GM12878 (cell line): ENCODE results near the gene GNG12. TPM values are rescaled to one million over a fixed set of nuclear protein-coding genes. Genes with fewer than 3 reads are reported as not detected.

Experiments
- ATAC-seq: fragments of 200-7000 bp; cut with Tn5 transposase; 3 replicates; pipeline ENCODE4 v1.9.1; 2020; ENCODE audit warnings: mild to moderate bottlenecking, moderate library complexity
- BruUV-seq: library from RNA; stranded (reverse); fragments of 400-500 nt; replicated peaks from 2 replicates; lab custom pipeline; 2021; lab: Mats Ljungman, UMichigan
- CTCF ChIA-PET: fragments of 300-600 bp; sonication (Branson Sonifier 250); formaldehyde crosslinking; extraction: SDS; loops from one replicate; lab custom pipeline; 2021; ENCODE audit warnings: inconsistent platforms; lab: Yijun Ruan, JAX
- POLR2A ChIA-PET: fragments of 350-600 bp; formaldehyde crosslinking; extraction: SDS; loops from one replicate; lab custom pipeline; 2021; ENCODE audit warnings: inconsistent platforms; lab: Charles Lee
- RAD21 ChIA-PET: fragments of 300-600 bp; sonication (Branson Sonifier 250); formaldehyde crosslinking; loops from one replicate; lab custom pipeline; 2023; ENCODE audit warnings: antibody characterized with exemption; ENCODE audit not compliant: unreplicated experiment; lab: Charles Lee
- SMC1A ChIA-PET: fragments of 300-600 bp; sonication (Branson Sonifier 250); formaldehyde crosslinking; loops from one replicate; lab custom pipeline; 2023; ENCODE audit not compliant: unreplicated experiment, uncharacterized antibody; lab: Charles Lee
- DNase-seq: peaks from one replicate; pipeline ENCODE4 v3.0.0-alpha.2; 2011; ENCODE audit warnings: low read depth, low spot score
- FAIRE-seq: peaks from 3 replicates; lab custom pipeline; 2011; peaks lifted over from hg19 to GRCh38; lab: Jason Lieb, UNC
- H2AFZ ChIP-seq: 2 replicates; pipeline ENCODE4 v1.6.0; 2011; ENCODE audit warnings: low read depth, low read length, control low read depth; ENCODE audit not compliant: control insufficient read depth
- H3K27ac ChIP-seq: 2 replicates; pipeline ENCODE4 v1.5.1; 2011; ENCODE audit warnings: control low read depth; ENCODE audit not compliant: control insufficient read depth, insufficient read depth
- H3K27me3 ChIP-seq, 2 experiments: replicated peaks in 1 of 2; 2 replicates each; pipeline versions ENCODE4 v1.6.0 to v1.6.1; 2011; ENCODE audit warnings: low read length in 1 of 2; ENCODE audit not compliant: control insufficient read depth in 2 of 2, insufficient read depth in 2 of 2
- H3K36me3 ChIP-seq, 2 experiments: 2 replicates each; pipeline ENCODE4 v1.5.1; 2011; ENCODE audit warnings: low read length in 1 of 2; ENCODE audit not compliant: control insufficient read depth in 2 of 2, insufficient read depth in 2 of 2
- H3K4me1 ChIP-seq: 2 replicates; pipeline ENCODE4 v1.6.1; 2011; ENCODE audit warnings: mild to moderate bottlenecking, low read length, moderate library complexity, mixed read lengths; ENCODE audit not compliant: control insufficient read depth, insufficient read depth
- H3K4me2 ChIP-seq: 2 replicates; pipeline ENCODE4 v1.6.0; 2011; ENCODE audit warnings: control low read depth; ENCODE audit not compliant: control insufficient read depth, insufficient read depth
- H3K4me3 ChIP-seq: fragments of 200-600 bp; sonication (generic); 2 replicates; pipeline ENCODE4 v1.5.1; 2016
- H3K79me2 ChIP-seq: 2 replicates; pipeline ENCODE4 v1.6.0; 2011; ENCODE audit warnings: low read length; ENCODE audit not compliant: control insufficient read depth, insufficient read depth
- H3K9ac ChIP-seq: 2 replicates; pipeline ENCODE4 v1.8.0; 2011; ENCODE audit warnings: low read length, control low read depth, mixed read lengths; ENCODE audit not compliant: control insufficient read depth, insufficient read depth
- H3K9me3 ChIP-seq: replicated peaks from 3 replicates; pipeline ENCODE4 v1.5.1; 2011; ENCODE audit warnings: mild to moderate bottlenecking, low read length; ENCODE audit not compliant: control insufficient read depth, insufficient read depth
- H4K20me1 ChIP-seq: 2 replicates; pipeline ENCODE4 v1.6.0; 2011; ENCODE audit not compliant: control insufficient read depth, insufficient read depth
- ASH2L ChIP-seq: fragments of 300-600, 200-600 bp; sonication (generic); IDR thresholded peaks from 2 replicates; pipeline ENCODE4 v1.6.1; 2017; ENCODE audit warnings: low read depth, mild to moderate bottlenecking, borderline replicate concordance
- ATF7 ChIP-seq: fragments of 450-650 bp; IDR thresholded peaks from 2 replicates; pipeline ENCODE4 v1.6.1; 2016; ENCODE audit warnings: low read depth, mild to moderate bottlenecking
- CHD2 ChIP-seq: IDR thresholded peaks from 2 replicates; pipeline ENCODE4 v1.6.1; 2011; ENCODE audit warnings: low read depth, low read length, improper control_type of control experiment, borderline replicate concordance
- DPF2 ChIP-seq: fragments of 450-650 bp; IDR thresholded peaks from 2 replicates; pipeline ENCODE4 v1.6.1; 2017; ENCODE audit warnings: mild to moderate bottlenecking
- IRF4 ChIP-seq: IDR thresholded peaks from 2 replicates; pipeline ENCODE4 v1.6.1; 2011; ENCODE audit warnings: low read depth, low read length
- NRF1 ChIP-seq: conservative IDR thresholded peaks from 2 replicates; pipeline ENCODE4 v1.6.1; 2011; ENCODE audit warnings: mild to moderate bottlenecking, low read depth, low read length, improper control_type of control experiment
- PAX5 ChIP-seq: IDR thresholded peaks from 2 replicates; pipeline ENCODE4 v1.6.1; 2011; ENCODE audit warnings: low read depth, low read length, borderline replicate concordance
- SMAD5 ChIP-seq: IDR thresholded peaks from 2 replicates; pipeline ENCODE4 v1.6.1; 2016; ENCODE audit warnings: antibody characterized with exemption, low read depth
- SRF ChIP-seq, 2 experiments: IDR thresholded peaks; 2 replicates each; pipeline ENCODE4 v1.6.1; 2011; ENCODE audit warnings: low read depth in 2 of 2, low read length in 2 of 2, mild to moderate bottlenecking in 1 of 2, moderate library complexity in 1 of 2
- STAT1 ChIP-seq: fragments of 450-650 bp; conservative IDR thresholded peaks from 2 replicates; pipeline ENCODE4 v1.6.1; 2014; ENCODE audit warnings: antibody characterized with exemption, mild to moderate bottlenecking
- STAT3 ChIP-seq: IDR thresholded peaks from 2 replicates; pipeline ENCODE4 v1.6.1; 2011; ENCODE audit warnings: low read depth, low read length, improper control_type of control experiment
- TAF1 ChIP-seq: IDR thresholded peaks from 2 replicates; pipeline ENCODE4 v1.6.1; 2011; ENCODE audit warnings: mild to moderate bottlenecking, low read depth, low read length, borderline replicate concordance
- ZNF24 ChIP-seq: fragments of 450-650 bp; IDR thresholded peaks from 2 replicates; pipeline ENCODE4 v1.6.1; 2017; ENCODE audit warnings: antibody characterized with exemption, mild to moderate bottlenecking
- WGBS: methylation state at CpG from one replicate; pipeline ENCODE4 v1.1.6; 2016; ENCODE audit warnings: low lambda C conversion rate; ENCODE audit not compliant: insufficient replicate concordance, insufficient coverage; ENCODE audit errors: missing lambda C conversion rate; 5-methylcytosine and 5-hydroxymethylcytosine counted together
- in situ Hi-C: fragments of 300-500 bp; cut with MboI; formaldehyde crosslinking; loops from 9 replicates; pipeline ENCODE4 v1.14.3; 2018; ENCODE audit warnings: mixed read lengths
- intact Hi-C: fragments of 100-400 bp; cut with micrococcal nuclease; formaldehyde crosslinking; loops from one replicate; pipeline ENCODE4 v1.14.2; 2022; ENCODE audit not compliant: unreplicated experiment
- polyA plus RNA-seq, 11 experiments: library from polyadenylated mRNA; depleted of rRNA in 4 of 11; unstranded in 6 of 11; stranded (reverse) in 5 of 11; fragments of >200 nt; fragmentation: Nextera tagmentation in 4 of 11; fragmentation: Illumina TruSeq in 1 of 11; extraction: Ambion mirVana in 4 of 11; extraction: Trizol in 1 of 11; gene quantifications; 1 replicate in 1 of 11; 2 replicates in 10 of 11; pipeline versions ENCODE4 v1.2.1 to v1.2.3, GENCODE V29; 2011 to 2016; ENCODE audit warnings: inconsistent platforms in 2 of 11, missing spikeins in 2 of 11, low read depth in 1 of 11
- total RNA-seq, 4 experiments: library from RNA; depleted of rRNA in 3 of 4; stranded (reverse); fragments of >200 nt in 3 of 4; fragmentation: Illumina TruSeq in 1 of 4; extraction: Trizol in 1 of 4; gene quantifications; 2 replicates each; pipeline versions ENCODE4 v1.2.1 to v1.2.3, GENCODE V29; 2013 to 2021
- TF ChIP-seq, protein P1 (sequence below): IDR thresholded peaks from 2 replicates; pipeline ENCODE4 v1.6.1; 2011; ENCODE audit warnings: low read depth, low read length, improper control_type of control experiment, borderline replicate concordance
- TF ChIP-seq, protein P2 (sequence below): IDR thresholded peaks from 2 replicates; pipeline ENCODE4 v1.6.1; 2011; ENCODE audit warnings: mild to moderate bottlenecking, low read depth, low read length, moderate library complexity; ENCODE audit not compliant: insufficient replicate concordance
- TF ChIP-seq, protein P3 (sequence below), 3 experiments: IDR thresholded peaks in 2 of 3; conservative IDR thresholded peaks in 1 of 3; 2 replicates each; pipeline ENCODE4 v1.5.1; 2011; ENCODE audit warnings: low read depth in 3 of 3, low read length in 3 of 3, mild to moderate bottlenecking in 3 of 3, control low read depth in 2 of 3, moderate library complexity in 2 of 3, inconsistent platforms in 1 of 3, mixed read lengths in 1 of 3; ENCODE audit not compliant: control insufficient read depth in 2 of 3, insufficient read depth in 1 of 3; ENCODE audit errors: extremely low read depth in 1 of 3
- TF ChIP-seq, protein P4 (sequence below): IDR thresholded peaks from 2 replicates; pipeline ENCODE4 v1.6.1; 2012; ENCODE audit warnings: low read depth, low read length, improper control_type of control experiment

GNG12 gene
- total and polyA plus RNA-seq, 10 of the 15 experiments (the other 5 are each of a cell fraction or from before 2014, with no cell fraction given), result 0.22 to 32.8 (median 0.35) TPM

DNA sequence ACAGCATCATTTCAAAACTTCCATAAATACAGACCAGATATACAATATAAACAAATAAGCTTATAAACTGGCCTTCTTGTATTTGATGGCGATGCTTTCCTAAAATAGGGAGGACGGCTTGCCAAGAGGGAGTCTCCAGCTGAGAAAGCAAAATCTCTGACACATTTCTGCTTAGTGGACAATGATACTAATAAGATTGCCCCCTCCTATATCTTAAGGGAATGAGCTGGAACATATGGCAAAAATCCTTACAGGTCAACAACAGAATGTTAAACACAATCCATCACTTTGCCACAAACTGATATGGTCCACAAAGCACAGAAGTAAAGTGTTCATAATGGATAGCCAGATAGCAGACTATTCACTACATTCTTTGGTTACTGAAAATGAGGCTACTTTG lies 155.3 kb downstream of the GNG12 start (continued):
- TF ChIP-seq ATF7, result no peak
- TF ChIP-seq, protein P1, sequence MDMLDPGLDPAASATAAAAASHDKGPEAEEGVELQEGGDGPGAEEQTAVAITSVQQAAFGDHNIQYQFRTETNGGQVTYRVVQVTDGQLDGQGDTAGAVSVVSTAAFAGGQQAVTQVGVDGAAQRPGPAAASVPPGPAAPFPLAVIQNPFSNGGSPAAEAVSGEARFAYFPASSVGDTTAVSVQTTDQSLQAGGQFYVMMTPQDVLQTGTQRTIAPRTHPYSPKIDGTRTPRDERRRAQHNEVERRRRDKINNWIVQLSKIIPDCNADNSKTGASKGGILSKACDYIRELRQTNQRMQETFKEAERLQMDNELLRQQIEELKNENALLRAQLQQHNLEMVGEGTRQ, result no peak
- TF ChIP-seq TAF1, result no peak
- TF ChIP-seq CHD2, result no peak
- TF ChIP-seq ZNF24, result no peak
- TF ChIP-seq, protein P2, sequence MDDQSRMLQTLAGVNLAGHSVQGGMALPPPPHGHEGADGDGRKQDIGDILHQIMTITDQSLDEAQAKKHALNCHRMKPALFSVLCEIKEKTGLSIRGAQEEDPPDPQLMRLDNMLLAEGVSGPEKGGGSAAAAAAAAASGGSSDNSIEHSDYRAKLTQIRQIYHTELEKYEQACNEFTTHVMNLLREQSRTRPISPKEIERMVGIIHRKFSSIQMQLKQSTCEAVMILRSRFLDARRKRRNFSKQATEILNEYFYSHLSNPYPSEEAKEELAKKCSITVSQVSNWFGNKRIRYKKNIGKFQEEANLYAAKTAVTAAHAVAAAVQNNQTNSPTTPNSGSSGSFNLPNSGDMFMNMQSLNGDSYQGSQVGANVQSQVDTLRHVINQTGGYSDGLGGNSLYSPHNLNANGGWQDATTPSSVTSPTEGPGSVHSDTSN, result no peak
- TF ChIP-seq, all 136 proteins: peak for 0

DNA sequence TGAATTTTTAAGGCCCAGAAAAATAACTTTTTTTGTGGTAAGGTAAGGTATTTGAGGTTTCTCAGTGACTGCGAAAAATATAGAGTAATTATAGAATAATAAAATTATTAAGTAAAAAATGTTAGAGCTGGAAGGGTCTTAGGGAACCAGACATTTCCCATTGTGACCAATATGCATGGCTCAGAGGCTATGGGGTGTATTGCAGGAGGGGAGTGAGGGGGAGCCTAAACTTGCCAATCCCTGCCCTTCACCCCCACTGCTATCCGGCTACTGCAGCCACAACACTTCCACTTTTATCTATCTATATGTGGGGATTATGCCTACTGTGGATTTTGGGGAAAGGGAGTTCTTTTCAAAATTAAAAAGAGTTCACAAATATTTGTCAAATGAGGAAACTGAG lies 155.9 kb downstream of the GNG12 start:
- DNase-seq (no peak), FAIRE-seq (no peak), ATAC-seq (no peak)
- WGBS, result 92% methylated on average over 2 of the region's 2 CpGs
- Histone ChIP-seq H4K20me1 (no peaks in the 10 kb centered on the region), H3K27me3 (no peaks in the 10 kb centered on the region), H3K4me1 (no peaks in the 10 kb centered on the region), H3K9ac (no peak overlapping the region), H2AFZ (no peak overlapping the region), H3K36me3 (no peaks in the 10 kb centered on the region), H3K27ac (no peak overlapping the region), H3K79me2 (no peaks in the 10 kb centered on the region), H3K4me2 (no peak overlapping the region), H3K4me3 (no peak overlapping the region), H3K9me3 (no peaks in the 10 kb centered on the region)
- no TSS peak for BruUV-seq
- SMC1A ChIA-PET, result interaction anchor here (1.0 to 5.8 kb wide), 9 partner anchors 8 to 142 kb away, joined by 3 to 26 read pairs (median 4); partner anchors contain the start of gene GADD45A
- in situ Hi-C loops, result no loop called here
- POLR2A ChIA-PET, result interaction anchor here (1.0 to 1.6 kb wide), 2 partner anchors 10 to 68 kb away, joined by 3 read pairs; no protein-coding TSS in a partner anchor
- intact Hi-C loops, result no loop called here
- RAD21 ChIA-PET, result interaction anchor here (2.2 to 4.7 kb wide), 2 partner anchors 75 to 115 kb away, joined by 5 to 16 read pairs; no protein-coding TSS in a partner anchor
- CTCF ChIA-PET, result interaction anchor here (0.8 to 3.8 kb wide), 5 partner anchors 72 to 136 kb away, joined by 3 to 24 read pairs (median 10); no protein-coding TSS in a partner anchor
- no peak for TF ChIP-seq SMAD5
- no peak for TF ChIP-seq STAT1
- TF ChIP-seq, protein P3, sequence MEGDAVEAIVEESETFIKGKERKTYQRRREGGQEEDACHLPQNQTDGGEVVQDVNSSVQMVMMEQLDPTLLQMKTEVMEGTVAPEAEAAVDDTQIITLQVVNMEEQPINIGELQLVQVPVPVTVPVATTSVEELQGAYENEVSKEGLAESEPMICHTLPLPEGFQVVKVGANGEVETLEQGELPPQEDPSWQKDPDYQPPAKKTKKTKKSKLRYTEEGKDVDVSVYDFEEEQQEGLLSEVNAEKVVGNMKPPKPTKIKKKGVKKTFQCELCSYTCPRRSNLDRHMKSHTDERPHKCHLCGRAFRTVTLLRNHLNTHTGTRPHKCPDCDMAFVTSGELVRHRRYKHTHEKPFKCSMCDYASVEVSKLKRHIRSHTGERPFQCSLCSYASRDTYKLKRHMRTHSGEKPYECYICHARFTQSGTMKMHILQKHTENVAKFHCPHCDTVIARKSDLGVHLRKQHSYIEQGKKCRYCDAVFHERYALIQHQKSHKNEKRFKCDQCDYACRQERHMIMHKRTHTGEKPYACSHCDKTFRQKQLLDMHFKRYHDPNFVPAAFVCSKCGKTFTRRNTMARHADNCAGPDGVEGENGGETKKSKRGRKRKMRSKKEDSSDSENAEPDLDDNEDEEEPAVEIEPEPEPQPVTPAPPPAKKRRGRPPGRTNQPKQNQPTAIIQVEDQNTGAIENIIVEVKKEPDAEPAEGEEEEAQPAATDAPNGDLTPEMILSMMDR (IDR thresholded peaks at IDR 0.05 in 2 of 3, conservative IDR thresholded peaks at IDR 0.05 in 1 of 3; ENCODE audit: control insufficient read depth in 2 of 3, extremely low read depth in 1 of 3, insufficient read depth in 1 of 3, low read depth in 3 of 3, low read length in 3 of 3), result no peak
- TF ChIP-seq IRF4, result no peak
- no peak for TF ChIP-seq ATF7
- TF ChIP-seq, protein P4, sequence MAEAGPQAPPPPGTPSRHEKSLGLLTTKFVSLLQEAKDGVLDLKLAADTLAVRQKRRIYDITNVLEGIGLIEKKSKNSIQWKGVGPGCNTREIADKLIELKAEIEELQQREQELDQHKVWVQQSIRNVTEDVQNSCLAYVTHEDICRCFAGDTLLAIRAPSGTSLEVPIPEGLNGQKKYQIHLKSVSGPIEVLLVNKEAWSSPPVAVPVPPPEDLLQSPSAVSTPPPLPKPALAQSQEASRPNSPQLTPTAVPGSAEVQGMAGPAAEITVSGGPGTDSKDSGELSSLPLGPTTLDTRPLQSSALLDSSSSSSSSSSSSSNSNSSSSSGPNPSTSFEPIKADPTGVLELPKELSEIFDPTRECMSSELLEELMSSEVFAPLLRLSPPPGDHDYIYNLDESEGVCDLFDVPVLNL, result no peak
- no peak for TF ChIP-seq SRF (IDR thresholded peaks at IDR 0.05; ENCODE audit: low read depth in 2 of 2, low read length in 2 of 2)
- no peak for TF ChIP-seq NRF1
- no peak for TF ChIP-seq ASH2L
- TF ChIP-seq DPF2, result no peak
- no peak for TF ChIP-seq STAT3
- TF ChIP-seq PAX5, result no peak
